NCI-H128 (cell line): ENCODE results near the gene WHAMM.
"Not testable (repeated sequence)": the region's sequence is repeated elsewhere in the genome, so short reads cannot be mapped to it uniquely, and the experiment has no call there.

Experiments
- DNase-seq: peaks from one replicate; lab custom pipeline; 2025; ENCODE audit not compliant: unreplicated experiment; lab: John Stamatoyannopoulos, UW

Gene WHAMM

GRCh38 chr15:82803793-82804574 is 5.4 kb upstream of the WHAMM start:
- DNase-seq = no peak

GRCh38 chr15:82804575-82804949 is 4.9 kb upstream of the WHAMM start:
- no peak for DNase-seq

DNA sequence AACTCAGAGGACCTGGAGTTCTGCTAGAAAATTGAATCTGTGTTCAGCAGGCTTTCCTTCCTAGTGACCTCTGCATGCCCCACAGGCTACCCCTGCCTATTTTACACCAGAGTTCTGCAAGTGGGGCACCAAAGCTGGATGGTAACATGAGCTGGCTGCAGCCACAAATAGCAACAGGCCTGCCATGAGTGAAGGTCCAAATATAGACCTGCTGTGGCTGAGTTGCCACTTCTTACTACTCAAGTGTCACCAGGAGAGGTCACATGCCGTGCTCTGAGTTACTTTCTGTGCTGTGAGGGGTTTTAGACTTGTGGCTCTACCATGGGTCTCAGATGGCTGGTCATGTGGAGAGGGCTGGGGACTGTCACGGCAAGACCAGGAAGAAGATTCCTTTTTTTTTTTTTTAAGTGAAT is 3.4 kb upstream of the WHAMM start, which contains the start of gene FSD2:
FSD2 (minus strand) TSS at position 76 of the 413 bp plus-strand sequence. CDS start 18,679 bp downstream, outside the sequence.
- DNase-seq = no peak

DNA sequence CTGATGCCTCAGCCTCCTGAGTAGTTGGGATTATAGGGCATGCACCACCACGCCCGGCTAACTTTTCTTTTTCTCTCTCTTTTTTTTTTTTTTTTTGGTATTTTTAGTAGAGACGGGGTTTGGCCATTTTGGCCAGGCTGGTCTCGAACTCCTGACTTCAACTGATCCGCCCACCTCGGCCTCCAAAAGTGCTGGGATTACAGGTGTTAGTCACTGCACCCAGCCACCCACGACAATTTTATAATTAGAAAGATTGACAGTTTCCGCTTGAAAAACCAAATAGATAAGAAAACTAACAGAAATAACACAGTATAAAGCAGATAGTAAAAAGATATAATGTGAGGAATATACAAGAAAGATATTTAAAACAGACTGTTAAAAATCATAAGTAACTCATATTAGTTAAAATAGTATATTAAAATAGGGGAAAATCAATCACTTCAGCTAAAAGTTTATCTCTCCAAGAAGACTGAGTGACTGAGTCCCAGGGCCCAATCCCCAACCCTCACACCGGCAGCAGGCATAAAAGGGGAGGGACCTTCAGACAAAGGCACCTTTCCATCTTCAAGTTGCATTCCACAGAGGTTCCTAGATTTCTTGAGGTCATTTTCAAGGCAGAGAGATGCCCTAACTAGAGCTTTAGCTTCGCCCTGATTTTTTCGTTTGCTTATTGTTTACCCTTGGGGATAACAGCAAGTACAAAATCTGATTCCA is 1.4 kb upstream of the WHAMM start:
- DNase-seq = no peak

DNA sequence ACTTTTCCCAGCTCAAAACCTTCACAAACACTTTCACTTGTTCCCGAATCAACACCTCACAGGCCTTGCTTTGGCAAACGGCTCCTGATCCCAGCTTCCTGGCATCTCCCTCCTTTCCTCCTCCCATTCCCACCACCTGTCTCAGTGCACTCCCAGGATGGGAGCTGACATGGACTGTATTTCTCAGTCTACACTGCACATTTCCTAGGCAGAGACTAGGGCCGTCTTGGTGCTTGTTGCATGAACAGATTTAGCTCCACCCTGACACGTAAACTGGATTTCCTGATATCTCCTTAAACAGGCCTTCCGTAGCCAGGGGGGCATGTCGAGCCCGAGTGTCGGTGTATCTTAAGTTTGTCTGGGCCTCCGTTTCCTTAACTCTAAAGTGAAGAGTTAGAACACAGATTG is 790 bp upstream of the WHAMM start:
- no peak for DNase-seq

- DNase-seq = no peak
Observed at GRCh38 chr15:82810061-82810889, 847 bp downstream of the WHAMM start.

DNA sequence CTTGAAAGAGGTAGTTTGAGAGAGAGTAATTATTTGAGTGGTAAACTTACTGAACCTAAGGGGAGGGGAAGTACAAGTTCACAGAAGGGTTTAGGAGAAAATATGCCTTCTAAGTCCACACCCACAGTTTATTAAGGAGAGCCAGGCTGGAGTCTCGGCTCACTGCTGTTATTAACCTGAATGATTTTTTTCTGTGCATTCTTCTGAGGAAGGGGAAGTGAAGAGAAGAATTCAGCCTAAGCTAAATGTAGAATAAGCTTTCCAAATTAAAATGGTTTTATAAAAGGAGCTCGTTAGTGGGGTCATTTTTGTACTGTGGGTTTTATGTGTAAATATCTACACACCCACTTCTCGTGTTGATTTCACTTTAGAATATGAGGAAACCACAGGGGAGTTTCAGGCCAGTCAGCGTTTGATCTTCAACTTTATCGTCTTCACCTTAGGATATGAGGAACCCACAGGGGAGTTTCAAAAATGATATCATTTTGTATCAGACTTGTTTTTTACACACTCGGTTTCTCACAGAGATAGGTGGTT is 1.5 kb downstream of the WHAMM start:
- DNase-seq = no peak

DNA sequence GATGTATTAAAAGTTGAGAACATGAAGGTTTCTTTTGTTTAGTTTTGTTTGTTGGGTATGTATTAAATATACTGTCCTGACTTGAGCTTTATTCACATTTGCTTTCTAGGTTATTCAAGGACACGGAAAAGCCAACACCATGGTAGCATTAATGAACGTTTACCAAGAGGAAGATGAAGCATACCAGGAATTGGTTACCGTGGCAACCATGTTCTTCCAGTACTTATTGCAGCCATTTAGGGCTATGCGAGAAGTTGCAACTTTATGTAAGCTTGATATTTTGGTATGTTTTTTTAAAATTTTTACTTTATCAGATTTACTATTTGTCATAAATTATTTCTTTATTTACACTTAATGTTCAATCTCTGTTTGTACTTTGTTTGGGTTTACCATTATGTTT is 3.6 kb downstream of the WHAMM start:
- DNase-seq = no peak

DNA sequence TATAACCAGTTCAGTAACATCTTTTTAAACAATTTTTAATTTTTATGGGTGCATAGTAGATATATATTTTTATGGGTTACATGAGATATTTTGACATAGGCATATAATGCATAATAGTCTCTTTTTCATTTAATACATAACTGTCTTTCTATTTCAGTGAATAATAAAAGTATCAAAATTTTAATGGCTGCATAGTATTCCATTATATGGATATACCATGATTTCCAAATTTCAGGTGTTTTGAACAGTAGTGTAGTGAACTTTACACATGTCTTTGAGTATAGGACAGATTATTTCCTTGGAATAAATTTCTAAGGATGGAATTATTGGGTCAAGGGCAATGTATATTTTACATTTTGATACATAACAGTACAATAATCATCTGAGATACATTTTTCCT is 10.7 kb downstream of the WHAMM start:
- DNase-seq = no peak

GRCh38 chr15:82821396-82821795 is 12.0 kb downstream of the WHAMM start:
- DNase-seq = not testable (repeated sequence)

GRCh38 chr15:82821851-82822250 is 12.4 kb downstream of the WHAMM start:
- DNase-seq = not testable (repeated sequence)

- no peak for DNase-seq
Observed at GRCh38 chr15:82823049-82823448, 13.6 kb downstream of the WHAMM start.

DNA sequence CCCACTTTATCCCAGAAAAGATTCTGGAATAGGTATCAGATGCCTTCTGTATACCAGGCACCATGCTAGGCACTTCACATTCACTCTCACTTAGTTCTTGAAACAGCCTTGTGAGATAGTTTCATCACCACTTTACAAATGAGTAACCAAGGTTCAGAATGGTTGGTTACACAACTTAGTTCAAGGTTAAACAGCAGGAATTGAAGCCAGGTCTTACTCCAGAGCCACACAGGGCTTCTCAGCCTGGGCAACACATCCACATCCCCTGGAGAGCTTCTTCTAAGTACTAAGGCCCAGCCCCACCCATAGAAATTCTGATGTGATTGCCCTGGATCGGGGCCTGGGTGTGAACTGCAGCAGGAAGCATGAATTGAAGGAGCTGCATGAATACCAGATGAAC is 18.6 kb downstream of the WHAMM start:
- no peak for DNase-seq

GRCh38 chr15:82829234-82829633 is 19.8 kb downstream of the WHAMM start:
- no peak for DNase-seq

DNA sequence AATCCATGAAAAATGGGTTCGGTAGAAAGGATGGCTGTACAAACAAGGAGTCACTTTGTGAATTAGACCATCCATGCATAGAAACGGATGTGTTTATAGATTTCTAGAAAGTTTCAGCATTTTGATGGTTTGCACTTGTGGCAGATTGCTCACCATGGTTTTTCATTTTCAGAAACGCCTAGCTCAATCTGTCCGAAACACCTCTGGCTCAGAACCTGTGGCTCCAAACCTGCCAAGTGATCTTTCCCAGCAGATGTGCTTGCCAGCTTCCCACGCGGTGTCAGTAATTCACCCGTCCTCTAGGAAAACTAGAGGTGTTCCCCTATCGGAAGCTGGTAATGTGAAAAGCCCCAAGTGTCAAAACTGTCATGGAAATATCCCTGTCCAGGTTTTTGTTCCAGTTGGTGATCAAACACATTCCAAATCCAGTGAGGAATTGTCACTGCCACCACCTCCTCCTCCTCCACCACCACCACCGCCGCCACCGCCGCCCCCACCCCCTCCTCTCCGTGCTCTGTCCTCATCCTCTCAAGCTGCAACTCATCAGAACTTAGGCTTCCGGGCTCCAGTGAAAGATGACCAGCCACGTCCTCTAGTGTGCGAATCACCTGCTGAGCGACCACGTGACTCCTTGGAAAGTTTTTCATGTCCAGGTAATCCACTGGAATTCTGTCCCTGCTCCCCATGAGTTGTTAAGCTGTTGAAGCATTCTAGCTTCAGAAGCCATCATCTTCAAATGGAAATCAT is 21.2 kb downstream of the WHAMM start:
- no peak for DNase-seq

DNA sequence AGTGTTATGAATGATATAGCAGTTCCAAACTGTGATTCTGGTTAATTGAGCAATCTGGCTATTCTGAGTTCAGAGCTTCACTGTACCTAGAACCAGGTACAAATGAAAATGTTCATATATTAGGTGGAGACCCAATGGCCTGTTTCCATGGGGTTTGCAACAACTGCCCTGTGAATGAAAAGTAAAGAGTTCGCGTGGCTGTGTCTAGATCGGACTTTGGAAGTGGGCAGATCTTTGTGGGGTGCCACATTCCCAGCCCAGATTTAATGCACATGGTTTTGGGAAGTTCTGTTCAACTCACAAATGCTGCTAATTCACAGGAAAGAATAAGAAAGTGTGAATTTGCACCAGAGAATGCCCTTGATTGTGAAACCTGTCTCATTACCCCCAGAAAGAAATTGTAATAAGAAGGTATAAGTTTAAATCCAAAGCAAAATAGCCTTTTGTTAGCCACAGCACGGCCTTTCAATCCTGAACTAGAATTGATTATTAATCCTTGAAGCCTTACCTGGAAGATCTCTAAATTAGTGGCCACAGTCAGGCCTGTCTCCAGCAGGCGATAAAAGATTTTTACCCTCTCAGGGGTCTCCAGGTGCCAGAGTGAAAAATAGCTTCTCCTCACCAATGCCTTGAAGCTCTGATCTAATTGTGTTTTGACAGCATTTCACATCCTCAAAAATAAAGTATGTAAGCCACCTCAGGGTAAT is 22.6 kb downstream of the WHAMM start:
- no peak for DNase-seq

- no peak for DNase-seq
Observed at GRCh38 chr15:82832601-82833361, 23.4 kb downstream of the WHAMM start.

DNA sequence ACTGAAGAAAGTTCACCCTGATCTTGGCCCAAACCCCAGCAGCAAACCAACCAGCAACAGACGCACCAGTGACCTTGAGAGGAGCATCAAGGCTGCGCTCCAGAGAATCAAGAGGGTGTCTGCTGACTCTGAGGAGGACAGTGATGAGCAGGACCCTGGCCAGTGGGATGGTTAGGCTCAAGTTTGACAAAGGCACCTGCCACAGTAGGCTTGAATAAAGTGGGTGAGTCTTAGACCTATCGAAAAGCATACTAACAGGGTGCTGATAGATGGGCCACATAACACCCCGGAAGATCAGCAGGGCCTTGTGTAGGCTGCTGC is 23.9 kb downstream of the WHAMM start:
- no peak for DNase-seq

GRCh38 chr15:82835391-82835917 is 26.0 kb downstream of the WHAMM start:
- DNase-seq = no peak
